Mucosa of rectum (tissue), 2 donors: ENCODE results near the gene PTGES3.
A peak's percentile ranks its signal among the peaks of the same experiment; 100 is the strongest.

ENCODE experiments used
- H3K27ac ChIP-seq, 2 donors: one replicate each; pipeline ENCODE4 v1.7.0; 2013; ENCODE audit warnings: inconsistent platforms in 2 of 2, low read depth in 2 of 2, low read length in 2 of 2
- H3K27me3 ChIP-seq, 2 donors: one replicate each; pipeline ENCODE4 v1.7.0; 2013; ENCODE audit warnings: low read length in 2 of 2; ENCODE audit not compliant: control insufficient read depth in 2 of 2, insufficient read depth in 2 of 2
- H3K36me3 ChIP-seq, 2 donors: one replicate each; pipeline ENCODE4 v1.7.0; 2013; ENCODE audit warnings: low read length in 2 of 2; ENCODE audit not compliant: control insufficient read depth in 2 of 2, insufficient read depth in 2 of 2
- H3K4me1 ChIP-seq, 2 donors: one replicate each; pipeline ENCODE4 v1.7.0; 2013; ENCODE audit warnings: low read length in 2 of 2, mild to moderate bottlenecking in 1 of 2; ENCODE audit not compliant: control insufficient read depth in 2 of 2, insufficient read depth in 2 of 2
- H3K4me3 ChIP-seq, 2 donors: one replicate each; pipeline ENCODE4 v1.7.0; 2013; ENCODE audit warnings: low read length in 2 of 2
- H3K9ac ChIP-seq, 2 donors: one replicate each; pipeline ENCODE4 v1.7.0; 2013; ENCODE audit warnings: low read length in 2 of 2, low read depth in 1 of 2, mild to moderate bottlenecking in 1 of 2
- H3K9me3 ChIP-seq, 2 donors: one replicate each; pipeline ENCODE4 v1.7.0; 2013; ENCODE audit warnings: low read length in 2 of 2; ENCODE audit not compliant: control insufficient read depth in 2 of 2
- donor health status: healthy.
- donor health status: Normal muscosa, but diverticular disease.

Gene PTGES3

GRCh38 chr12:56630180-56630632 lies 57.9 kb downstream of the PTGES3 start, which contains the start of gene BAZ2A:
TSS of gene BAZ2A (minus strand) at chr12:56630326. CDS start at chr12:56617530, 12,796 bp downstream.
- Histone ChIP-seq H3K4me1 (peaks cover 36 to 48% of the 10 kb centered on the region in 2 donors), H3K4me3 (peak within 1 kb of the TSS; percentile 87 to 98), H3K36me3 (peaks cover 0 to 10% of the 10 kb centered on the region in 2 donors), H3K27me3 (no peaks in the 10 kb centered on the region), H3K27ac (peak within 1 kb of the TSS; percentile 86 to 94), H3K9ac (peak within 1 kb of the TSS; percentile 92 to 94), H3K9me3 (no peaks in the 10 kb centered on the region)

DNA sequence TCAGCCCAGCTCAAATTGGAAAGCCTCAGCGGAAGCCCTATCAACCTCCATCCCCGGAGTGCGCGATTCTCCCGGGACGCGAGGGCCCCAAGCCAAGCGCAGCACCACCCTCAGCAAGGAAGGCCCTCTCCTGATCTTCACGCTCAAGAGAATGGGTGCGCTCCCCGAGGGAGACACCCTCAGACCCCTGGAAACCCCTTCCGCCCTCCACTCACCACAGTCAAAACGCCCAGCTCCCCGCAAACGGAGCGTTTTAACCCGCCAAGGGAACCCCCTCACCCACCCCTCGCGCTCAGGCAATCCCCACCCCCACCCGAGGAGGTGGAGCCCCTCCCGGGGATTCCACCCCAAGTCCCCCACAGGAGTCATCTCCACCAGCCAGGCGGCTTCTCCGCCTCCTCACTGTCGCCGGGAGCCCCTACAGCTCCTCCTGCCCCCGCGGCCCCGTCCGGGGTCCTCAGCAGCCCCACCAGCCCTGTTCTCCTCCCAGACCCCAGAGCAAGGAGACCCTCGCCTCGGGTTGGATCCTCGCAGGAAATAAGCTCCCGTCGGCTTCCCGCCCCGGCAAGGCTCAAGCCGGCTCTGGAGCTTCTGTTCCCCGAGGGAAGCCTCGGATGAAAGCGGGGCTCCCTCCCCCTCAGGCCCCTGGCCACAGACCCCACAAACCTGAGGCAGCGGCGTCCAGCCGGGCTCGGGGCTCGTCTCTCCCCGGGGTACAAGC lies 58.5 kb downstream of the PTGES3 start:
- H3K4me1 ChIP-seq, result peaks cover 35 to 47% of the 10 kb centered on the region in 2 donors
- H3K4me3 ChIP-seq, result peak overlapping the region; percentile 87 to 98

DNA sequence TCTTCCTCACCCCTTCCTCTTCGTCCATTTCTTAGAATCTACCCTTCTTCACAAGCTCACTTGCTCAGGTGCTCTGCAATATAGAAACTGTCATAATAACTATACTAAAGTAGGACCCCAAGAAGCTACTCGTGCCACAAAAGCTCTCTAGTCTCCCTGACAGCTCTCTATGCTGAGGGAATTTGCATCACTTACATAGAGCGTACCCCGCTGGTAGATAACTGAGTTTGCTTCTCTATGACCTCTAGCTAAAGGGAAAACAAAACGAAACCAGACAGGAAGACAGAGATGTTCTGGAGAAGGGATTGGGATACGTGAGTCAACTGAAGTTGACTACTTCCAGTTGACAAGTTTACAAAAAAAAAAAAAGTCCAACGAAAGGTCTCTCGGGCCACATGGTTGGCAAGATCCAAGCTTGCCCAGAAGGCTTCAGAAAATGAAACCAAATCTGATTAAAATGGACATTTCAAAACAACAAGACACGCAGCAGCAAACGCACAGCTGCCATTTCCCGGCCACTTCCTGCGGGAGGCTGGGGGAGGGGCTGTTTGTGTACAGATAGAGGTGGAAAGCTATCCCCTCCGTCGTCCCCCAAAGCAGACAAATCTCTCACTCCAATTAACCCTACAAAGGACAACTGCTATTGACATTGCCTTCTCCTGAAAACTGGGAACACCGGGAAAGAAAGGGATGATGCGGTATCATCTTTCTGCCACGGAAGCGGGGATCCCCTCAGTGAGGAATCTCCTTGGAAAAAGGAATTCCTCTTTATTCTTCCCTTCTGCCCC lies 59.2 kb downstream of the PTGES3 start:
- Histone ChIP-seq H3K9me3 (no peaks in the 10 kb centered on the region), H3K36me3 (peaks cover 2 to 10% of the 10 kb centered on the region in 2 donors), H3K27ac (peak overlapping the region; percentile 86 to 94), H3K9ac (peak overlapping the region; percentile 92 to 94), H3K4me3 (peak overlapping the region; percentile 87 to 98), H3K27me3 (no peaks in the 10 kb centered on the region), H3K4me1 (peaks cover 30 to 43% of the 10 kb centered on the region in 2 donors)

More for the DNA sequence above, 58.5 kb downstream of the PTGES3 start:
- peak overlapping the region; percentile 86 to 94 for H3K27ac ChIP-seq
- peak overlapping the region; percentile 92 to 94 for H3K9ac ChIP-seq
- peaks cover 0 to 10% of the 10 kb centered on the region in 2 donors for H3K36me3 ChIP-seq
- H3K9me3 ChIP-seq, result no peaks in the 10 kb centered on the region
- no peaks in the 10 kb centered on the region for H3K27me3 ChIP-seq

GRCh38 chr12:56626701-56627100 lies 61.4 kb downstream of the PTGES3 start:
- H3K4me1 ChIP-seq, result peaks cover 11 to 27% of the 10 kb centered on the region in 2 donors
- no peaks in the 10 kb centered on the region for H3K27me3 ChIP-seq
- no peaks in the 10 kb centered on the region for H3K9me3 ChIP-seq
- peaks cover 5 to 17% of the 10 kb centered on the region in 2 donors for H3K36me3 ChIP-seq
- H3K9ac ChIP-seq, result no peak overlapping the region
- no peak overlapping the region for H3K27ac ChIP-seq
- H3K4me3 ChIP-seq, result no peak overlapping the region

DNA sequence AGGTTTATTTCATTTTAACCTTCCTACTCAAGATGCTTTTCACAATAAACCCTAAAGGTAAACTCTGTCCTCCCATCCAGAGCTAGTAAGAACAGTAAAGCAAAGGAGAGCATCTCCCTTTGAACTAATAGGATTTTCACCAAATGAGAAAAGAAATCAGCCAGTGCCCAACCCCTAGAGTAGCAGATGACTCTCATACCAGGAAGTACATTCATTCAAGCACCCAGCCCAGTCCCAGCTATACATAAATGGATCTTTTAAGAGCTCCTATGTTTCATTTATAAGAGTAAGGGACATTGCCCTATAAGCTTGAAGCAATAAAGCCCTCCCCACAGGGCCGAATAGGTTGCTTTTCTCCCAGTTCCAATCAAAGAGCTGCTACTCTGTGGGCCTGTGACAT lies 65.5 kb downstream of the PTGES3 start:
- H3K4me1 ChIP-seq, result peaks cover 0 to 6% of the 10 kb centered on the region in 2 donors
- H3K27me3 ChIP-seq, result no peaks in the 10 kb centered on the region

DNA sequence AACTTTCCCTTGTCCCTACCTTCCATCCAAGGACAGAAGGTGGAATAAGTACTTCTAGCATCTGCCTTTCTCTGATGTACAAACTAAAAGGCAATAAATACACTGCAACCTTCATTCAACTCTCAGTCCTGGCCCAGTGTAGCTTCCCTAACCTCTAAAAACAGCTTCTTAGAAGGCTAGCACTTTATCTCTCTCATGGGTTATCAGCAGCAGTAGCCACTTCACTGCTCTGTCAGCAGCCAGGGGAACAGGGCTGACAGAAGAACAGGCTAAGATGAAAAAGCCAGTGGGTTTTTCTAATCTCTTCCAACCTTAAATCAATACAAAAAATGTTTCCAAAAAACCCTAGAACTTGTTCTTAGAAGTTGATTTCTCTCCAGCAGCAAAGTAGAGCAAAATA lies 71.2 kb downstream of the PTGES3 start:
- Histone ChIP-seq H3K4me3 (no peak overlapping the region), H3K9ac (no peak overlapping the region), H3K27ac (no peak overlapping the region), H3K9me3 (no peaks in the 10 kb centered on the region), H3K4me1 (no peaks in the 10 kb centered on the region), H3K27me3 (no peaks in the 10 kb centered on the region), H3K36me3 (peaks cover 66 to 78% of the 10 kb centered on the region in 2 donors)

More for the DNA sequence above, 65.5 kb downstream of the PTGES3 start:
- Histone ChIP-seq H3K4me3 (no peak overlapping the region), H3K36me3 (peaks cover 19 to 40% of the 10 kb centered on the region in 2 donors), H3K9ac (no peak overlapping the region), H3K27ac (no peak overlapping the region), H3K9me3 (no peaks in the 10 kb centered on the region)

- Histone ChIP-seq H3K36me3 (peaks cover 73 to 82% of the 10 kb centered on the region in 2 donors), H3K4me3 (no peak overlapping the region), H3K9me3 (no peaks in the 10 kb centered on the region), H3K9ac (no peak overlapping the region), H3K27ac (no peak overlapping the region), H3K4me1 (no peaks in the 10 kb centered on the region), H3K27me3 (no peaks in the 10 kb centered on the region)
Observed at GRCh38 chr12:56616244-56616643, 71.8 kb downstream of the PTGES3 start.

- H3K36me3 ChIP-seq, result peaks cover 80 to 89% of the 10 kb centered on the region in 2 donors
- H3K27ac ChIP-seq, result no peak overlapping the region
- H3K4me3 ChIP-seq, result no peak overlapping the region
- no peaks in the 10 kb centered on the region for H3K27me3 ChIP-seq
- H3K9me3 ChIP-seq, result no peaks in the 10 kb centered on the region
- H3K4me1 ChIP-seq, result no peaks in the 10 kb centered on the region
- H3K9ac ChIP-seq, result no peak overlapping the region
Observed at GRCh38 chr12:56614627-56615026, 73.5 kb downstream of the PTGES3 start.
